Measurements from ENCODE around the gene SNORC. TPM values are rescaled to one million over a fixed set of nuclear protein-coding genes. Genes with fewer than 3 reads are reported as not detected.
"Not testable (repeated sequence)": the region's sequence is repeated elsewhere in the genome, so short reads cannot be mapped to it uniquely, and the experiment has no call there.

Gene SNORC
- total RNA-seq, 1 donor from 2014 or later = 3.0 TPM

- no peaks in the 10 kb centered on the region for H3K27me3 Mint-ChIP-seq (ENCODE audit: low read depth)
- no peak overlapping the region for H3K27ac Mint-ChIP-seq (ENCODE audit: unreplicated experiment)
- no peak overlapping the region for H3K4me3 Mint-ChIP-seq
- peaks cover 3% of the 10 kb centered on the region for H3K36me3 Mint-ChIP-seq (ENCODE audit: low read depth)
- H3K4me1 Mint-ChIP-seq = no peaks in the 10 kb centered on the region
- no peak for DNase-seq (ENCODE audit: low read depth, low spot score)
- H3K9me3 Mint-ChIP-seq = no peaks in the 10 kb centered on the region
- TF ChIP-seq, protein P1, sequence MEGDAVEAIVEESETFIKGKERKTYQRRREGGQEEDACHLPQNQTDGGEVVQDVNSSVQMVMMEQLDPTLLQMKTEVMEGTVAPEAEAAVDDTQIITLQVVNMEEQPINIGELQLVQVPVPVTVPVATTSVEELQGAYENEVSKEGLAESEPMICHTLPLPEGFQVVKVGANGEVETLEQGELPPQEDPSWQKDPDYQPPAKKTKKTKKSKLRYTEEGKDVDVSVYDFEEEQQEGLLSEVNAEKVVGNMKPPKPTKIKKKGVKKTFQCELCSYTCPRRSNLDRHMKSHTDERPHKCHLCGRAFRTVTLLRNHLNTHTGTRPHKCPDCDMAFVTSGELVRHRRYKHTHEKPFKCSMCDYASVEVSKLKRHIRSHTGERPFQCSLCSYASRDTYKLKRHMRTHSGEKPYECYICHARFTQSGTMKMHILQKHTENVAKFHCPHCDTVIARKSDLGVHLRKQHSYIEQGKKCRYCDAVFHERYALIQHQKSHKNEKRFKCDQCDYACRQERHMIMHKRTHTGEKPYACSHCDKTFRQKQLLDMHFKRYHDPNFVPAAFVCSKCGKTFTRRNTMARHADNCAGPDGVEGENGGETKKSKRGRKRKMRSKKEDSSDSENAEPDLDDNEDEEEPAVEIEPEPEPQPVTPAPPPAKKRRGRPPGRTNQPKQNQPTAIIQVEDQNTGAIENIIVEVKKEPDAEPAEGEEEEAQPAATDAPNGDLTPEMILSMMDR (conservative IDR thresholded peaks at IDR 0.05) = no peak
Observed at GRCh38 chr2:232846055-232846454, 24.0 kb upstream of the SNORC start.

DNA sequence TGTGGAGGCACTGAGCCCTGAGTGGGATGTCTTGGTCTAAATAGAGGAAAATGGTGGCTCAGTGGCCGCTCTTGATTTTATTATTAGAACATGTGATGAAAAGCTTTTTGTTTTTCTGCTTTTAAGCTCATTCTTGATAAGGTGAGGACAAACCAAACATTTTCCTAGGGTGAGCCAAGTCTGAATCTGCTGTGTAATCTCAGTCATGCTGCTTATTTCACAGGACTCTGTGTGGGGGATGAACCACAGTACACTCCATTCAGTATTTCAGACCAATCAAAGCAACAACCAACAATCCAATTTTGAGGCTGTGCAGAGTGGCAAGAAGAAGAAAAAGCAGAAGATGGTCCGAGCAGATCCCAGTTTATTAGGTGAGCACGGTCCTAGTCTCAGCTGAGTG, 20.0 kb upstream of the SNORC start:
- TF ChIP-seq, protein P1 (conservative IDR thresholded peaks at IDR 0.05) = no peak
- no peaks in the 10 kb centered on the region for H3K27me3 Mint-ChIP-seq (ENCODE audit: low read depth)
- no peaks in the 10 kb centered on the region for H3K4me1 Mint-ChIP-seq
- no peaks in the 10 kb centered on the region for H3K9me3 Mint-ChIP-seq
- H3K36me3 Mint-ChIP-seq (ENCODE audit: low read depth) = peaks cover 3% of the 10 kb centered on the region
- peak overlapping the region; percentile 23 for H3K27ac Mint-ChIP-seq (ENCODE audit: unreplicated experiment)
- no peak overlapping the region for H3K4me3 Mint-ChIP-seq
- no peak for DNase-seq (ENCODE audit: low read depth, low spot score)

- not testable (repeated sequence) for H3K4me1 Mint-ChIP-seq; H3K27ac Mint-ChIP-seq (ENCODE audit: unreplicated experiment); DNase-seq (ENCODE audit: low read depth, low spot score); H3K27me3 Mint-ChIP-seq (ENCODE audit: low read depth); H3K9me3 Mint-ChIP-seq; H3K36me3 Mint-ChIP-seq (ENCODE audit: low read depth); H3K4me3 Mint-ChIP-seq
Observed at GRCh38 chr2:232852081-232852480, 18.0 kb upstream of the SNORC start.

GRCh38 chr2:232852676-232853075, 17.4 kb upstream of the SNORC start:
- Mint-ChIP-seq H3K4me3 (no peak overlapping the region), H3K27me3 (ENCODE audit: low read depth) (no peaks in the 10 kb centered on the region), H3K9me3 (no peaks in the 10 kb centered on the region), H3K4me1 (no peaks in the 10 kb centered on the region), H3K36me3 (ENCODE audit: low read depth) (peaks cover 3% of the 10 kb centered on the region), H3K27ac (ENCODE audit: unreplicated experiment) (no peak overlapping the region)
- no peak for DNase-seq (ENCODE audit: low read depth, low spot score)
- TF ChIP-seq, protein P1 (conservative IDR thresholded peaks at IDR 0.05) = no peak

DNA sequence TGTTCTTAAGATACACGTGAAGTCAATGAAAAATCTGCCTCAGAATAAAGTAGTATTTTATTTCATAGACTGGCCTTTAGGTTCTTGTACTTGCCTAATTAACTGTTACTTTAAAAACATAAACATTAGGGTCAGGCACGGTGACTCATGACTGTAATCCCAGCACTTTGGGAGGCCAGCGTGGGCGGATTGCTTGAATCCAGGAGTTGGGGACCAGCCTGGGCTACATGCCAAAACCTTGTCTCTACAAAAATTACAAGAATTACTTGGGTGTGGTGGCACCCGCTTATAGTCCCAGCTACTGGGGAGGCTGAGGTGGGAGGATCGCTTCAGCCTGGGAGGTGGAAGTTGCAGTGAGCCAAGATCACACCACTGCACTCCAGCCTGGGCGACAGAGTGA, 16.0 kb upstream of the SNORC start:
- Mint-ChIP-seq H3K27me3 (ENCODE audit: low read depth) (no peaks in the 10 kb centered on the region), H3K36me3 (ENCODE audit: low read depth) (peaks cover 7% of the 10 kb centered on the region), H3K27ac (ENCODE audit: unreplicated experiment) (no peak overlapping the region)

DNA sequence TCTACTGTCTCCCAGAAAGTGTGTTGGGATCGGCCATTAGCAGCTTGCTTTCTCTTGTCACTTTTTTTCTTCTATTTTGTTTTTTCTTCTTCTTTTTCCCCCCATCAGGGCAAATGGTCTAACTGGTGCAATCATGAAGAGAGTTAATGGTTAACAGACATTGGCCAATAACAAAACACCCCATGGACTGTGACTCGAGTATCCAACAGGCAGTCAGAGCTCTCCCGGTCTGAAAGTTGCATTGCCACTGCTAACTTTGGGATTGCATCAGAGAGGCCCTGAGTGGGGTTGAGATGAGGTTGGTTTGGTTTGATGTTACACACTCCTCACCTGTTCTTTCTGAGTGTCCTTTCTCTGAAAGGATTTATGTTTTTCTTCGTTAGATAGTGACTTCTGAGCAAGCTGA, 12.9 kb upstream of the SNORC start:
- peaks cover 22% of the 10 kb centered on the region for H3K36me3 Mint-ChIP-seq (ENCODE audit: low read depth)
- no peaks in the 10 kb centered on the region for H3K9me3 Mint-ChIP-seq
- H3K27ac Mint-ChIP-seq (ENCODE audit: unreplicated experiment) = no peak overlapping the region
- H3K27me3 Mint-ChIP-seq (ENCODE audit: low read depth) = no peaks in the 10 kb centered on the region
- TF ChIP-seq, protein P1 (conservative IDR thresholded peaks at IDR 0.05) = no peak
- DNase-seq (ENCODE audit: low read depth, low spot score) = no peak
- no peak overlapping the region for H3K4me3 Mint-ChIP-seq
- H3K4me1 Mint-ChIP-seq = no peaks in the 10 kb centered on the region

More for the DNA sequence above, 16.0 kb upstream of the SNORC start:
- TF ChIP-seq, protein P1 (conservative IDR thresholded peaks at IDR 0.05) = no peak
- Mint-ChIP-seq H3K9me3 (no peaks in the 10 kb centered on the region), H3K4me1 (no peaks in the 10 kb centered on the region), H3K4me3 (no peak overlapping the region)
- DNase-seq (ENCODE audit: low read depth, low spot score) = no peak
